ENCODE data around the gene JARID2.

GRCh38 chr6:15498640-15499039, 252.8 kb downstream of the JARID2 start:
- TF ChIP-seq, protein P1, sequence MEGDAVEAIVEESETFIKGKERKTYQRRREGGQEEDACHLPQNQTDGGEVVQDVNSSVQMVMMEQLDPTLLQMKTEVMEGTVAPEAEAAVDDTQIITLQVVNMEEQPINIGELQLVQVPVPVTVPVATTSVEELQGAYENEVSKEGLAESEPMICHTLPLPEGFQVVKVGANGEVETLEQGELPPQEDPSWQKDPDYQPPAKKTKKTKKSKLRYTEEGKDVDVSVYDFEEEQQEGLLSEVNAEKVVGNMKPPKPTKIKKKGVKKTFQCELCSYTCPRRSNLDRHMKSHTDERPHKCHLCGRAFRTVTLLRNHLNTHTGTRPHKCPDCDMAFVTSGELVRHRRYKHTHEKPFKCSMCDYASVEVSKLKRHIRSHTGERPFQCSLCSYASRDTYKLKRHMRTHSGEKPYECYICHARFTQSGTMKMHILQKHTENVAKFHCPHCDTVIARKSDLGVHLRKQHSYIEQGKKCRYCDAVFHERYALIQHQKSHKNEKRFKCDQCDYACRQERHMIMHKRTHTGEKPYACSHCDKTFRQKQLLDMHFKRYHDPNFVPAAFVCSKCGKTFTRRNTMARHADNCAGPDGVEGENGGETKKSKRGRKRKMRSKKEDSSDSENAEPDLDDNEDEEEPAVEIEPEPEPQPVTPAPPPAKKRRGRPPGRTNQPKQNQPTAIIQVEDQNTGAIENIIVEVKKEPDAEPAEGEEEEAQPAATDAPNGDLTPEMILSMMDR (IDR thresholded peaks at IDR 0.05): no peak
- TF ChIP-seq POLR2A (IDR thresholded peaks at IDR 0.05): no peak

Measured in testis (tissue), 2 donors.